Neural cell (in vitro differentiated cells): Measurements from ENCODE around the gene COL5A1.

Source experiments
- EP300 ChIP-seq: fragments of 450-650 bp; conservative IDR thresholded peaks from 2 replicates; pipeline ENCODE4 v1.6.1; 2014; ENCODE audit warnings: antibody characterized with exemption, mild to moderate bottlenecking, moderate library complexity; ENCODE audit not compliant: poor library complexity, severe bottlenecking
- EZH2 ChIP-seq: fragments of 200-600, 300-800 bp; shearing (Covaris generic), sonication (generic); IDR thresholded peaks from 2 replicates; pipeline ENCODE4 v1.6.1; 2014; ENCODE audit warnings: antibody characterized with exemption, low read length, borderline replicate concordance, mild to moderate bottlenecking; ENCODE audit not compliant: insufficient read depth, poor library complexity, severe bottlenecking
- MXI1 ChIP-seq: fragments of 450-650 bp; conservative IDR thresholded peaks from 2 replicates; pipeline ENCODE4 v1.6.1; 2014; ENCODE audit warnings: antibody characterized with exemption, mild to moderate bottlenecking; ENCODE audit not compliant: poor library complexity, severe bottlenecking
- POLR2AphosphoS5 ChIP-seq: IDR thresholded peaks from 2 replicates; pipeline ENCODE4 v1.6.1; 2012
- RAD21 ChIP-seq: fragments of 450-650 bp; conservative IDR thresholded peaks from 2 replicates; pipeline ENCODE4 v1.6.1; 2014; ENCODE audit warnings: antibody characterized with exemption, mild to moderate bottlenecking, moderate library complexity
- REST ChIP-seq: IDR thresholded peaks from 2 replicates; pipeline ENCODE4 v1.6.1; 2012; ENCODE audit warnings: borderline replicate concordance
- TAF1 ChIP-seq: IDR thresholded peaks from 2 replicates; pipeline ENCODE4 v1.6.1; 2012; ENCODE audit warnings: low read depth
- TF ChIP-seq, protein P1 (sequence below): fragments of 450-650 bp; IDR thresholded peaks from 2 replicates; pipeline ENCODE4 v1.5.1; 2014; ENCODE audit warnings: antibody characterized with exemption, mild to moderate bottlenecking, moderate library complexity; ENCODE audit not compliant: poor library complexity, severe bottlenecking

- TF ChIP-seq RAD21 (no peak), EP300 (no peak), EZH2 (no peak), MXI1 (no peak), POLR2AphosphoS5 (no peak), TAF1 (no peak), REST (no peak)
- TF ChIP-seq, protein P1, sequence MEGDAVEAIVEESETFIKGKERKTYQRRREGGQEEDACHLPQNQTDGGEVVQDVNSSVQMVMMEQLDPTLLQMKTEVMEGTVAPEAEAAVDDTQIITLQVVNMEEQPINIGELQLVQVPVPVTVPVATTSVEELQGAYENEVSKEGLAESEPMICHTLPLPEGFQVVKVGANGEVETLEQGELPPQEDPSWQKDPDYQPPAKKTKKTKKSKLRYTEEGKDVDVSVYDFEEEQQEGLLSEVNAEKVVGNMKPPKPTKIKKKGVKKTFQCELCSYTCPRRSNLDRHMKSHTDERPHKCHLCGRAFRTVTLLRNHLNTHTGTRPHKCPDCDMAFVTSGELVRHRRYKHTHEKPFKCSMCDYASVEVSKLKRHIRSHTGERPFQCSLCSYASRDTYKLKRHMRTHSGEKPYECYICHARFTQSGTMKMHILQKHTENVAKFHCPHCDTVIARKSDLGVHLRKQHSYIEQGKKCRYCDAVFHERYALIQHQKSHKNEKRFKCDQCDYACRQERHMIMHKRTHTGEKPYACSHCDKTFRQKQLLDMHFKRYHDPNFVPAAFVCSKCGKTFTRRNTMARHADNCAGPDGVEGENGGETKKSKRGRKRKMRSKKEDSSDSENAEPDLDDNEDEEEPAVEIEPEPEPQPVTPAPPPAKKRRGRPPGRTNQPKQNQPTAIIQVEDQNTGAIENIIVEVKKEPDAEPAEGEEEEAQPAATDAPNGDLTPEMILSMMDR, result no peak
These were observed 35.6 kb upstream of the COL5A1 start for GRCh38 chr9:134605966-134606357.
